HG03108 (cell line): ENCODE results near the gene BEND5.

ENCODE experiments used
- ATAC-seq: cut with Tn5 transposase; IDR thresholded peaks from one replicate; pipeline ENCODE4 v1.9.1; 2021; ENCODE audit warnings: moderate library complexity; ENCODE audit not compliant: unreplicated experiment

The BEND5 gene

GRCh38 chr1:48725341-48726046 is 51.2 kb downstream of the BEND5 start:
- no peak for ATAC-seq

DNA sequence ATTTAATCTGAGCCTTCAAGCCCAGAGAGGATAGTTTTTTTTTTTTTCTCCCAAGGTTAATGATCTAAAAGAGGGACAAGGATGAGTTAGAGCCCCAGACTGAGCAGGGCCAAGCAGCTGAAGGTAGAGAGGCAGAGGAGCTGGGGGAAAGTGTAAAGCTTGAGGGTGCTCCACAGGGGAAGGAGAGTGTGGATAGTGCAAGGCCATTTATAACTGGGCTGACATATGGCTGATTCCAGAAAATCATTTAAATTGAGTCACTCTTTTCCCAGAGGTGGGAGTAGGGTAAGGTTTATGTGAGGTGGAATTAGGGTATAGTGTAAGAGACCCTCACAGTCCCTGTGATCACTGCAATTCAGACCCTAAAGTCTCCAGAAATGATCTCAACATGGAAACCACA is 55.8 kb downstream of the BEND5 start:
- no peak for ATAC-seq

GRCh38 chr1:48718705-48719104 is 58.0 kb downstream of the BEND5 start:
- no peak for ATAC-seq

DNA sequence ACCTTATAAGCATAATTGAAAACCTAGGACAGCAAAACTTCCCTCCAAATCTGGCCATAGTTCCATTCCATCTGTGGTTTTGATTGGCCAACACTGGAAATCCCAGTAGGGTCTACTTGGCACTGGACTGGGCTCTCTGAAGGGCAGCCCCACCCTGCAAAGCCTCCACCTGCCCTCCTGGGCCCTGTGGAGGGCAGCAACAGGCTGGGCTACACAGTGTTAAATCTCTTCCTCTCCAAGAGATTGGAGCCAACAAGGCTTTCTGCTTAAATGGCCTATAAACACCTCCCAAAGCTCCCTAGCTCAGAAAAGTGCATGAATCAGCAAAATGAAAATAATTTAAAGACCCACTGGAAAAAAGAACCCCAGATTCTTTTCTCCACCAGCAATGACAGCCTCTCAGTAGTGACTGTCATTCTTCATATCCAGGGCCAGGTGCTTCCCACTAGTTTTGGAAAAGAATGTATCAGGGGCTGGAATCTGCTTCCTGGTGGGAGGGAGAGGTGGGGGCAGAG is 58.5 kb downstream of the BEND5 start:
- ATAC-seq, result no peak

- ATAC-seq, result no peak
These were observed 59.6 kb downstream of the BEND5 start for GRCh38 chr1:48717082-48717481.

DNA sequence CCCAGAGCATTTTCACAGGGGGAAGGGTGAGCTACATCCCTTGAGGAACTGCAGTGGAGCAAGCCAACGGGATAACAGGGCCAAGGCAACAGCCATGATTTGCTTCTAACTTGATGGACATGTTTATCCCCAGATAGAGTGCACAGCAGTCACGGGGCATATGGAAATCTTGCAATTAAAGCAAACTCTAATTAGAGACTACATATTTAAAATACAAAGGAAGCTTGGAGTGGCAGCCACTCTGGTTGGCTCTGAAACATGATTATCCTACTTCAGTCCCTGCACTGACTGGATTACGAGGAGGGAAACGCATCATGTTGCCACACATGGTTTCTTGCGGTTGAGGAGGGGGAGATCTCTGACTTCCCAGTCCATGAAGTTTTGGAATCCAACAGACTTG is 60.8 kb downstream of the BEND5 start:
- ATAC-seq, result no peak

DNA sequence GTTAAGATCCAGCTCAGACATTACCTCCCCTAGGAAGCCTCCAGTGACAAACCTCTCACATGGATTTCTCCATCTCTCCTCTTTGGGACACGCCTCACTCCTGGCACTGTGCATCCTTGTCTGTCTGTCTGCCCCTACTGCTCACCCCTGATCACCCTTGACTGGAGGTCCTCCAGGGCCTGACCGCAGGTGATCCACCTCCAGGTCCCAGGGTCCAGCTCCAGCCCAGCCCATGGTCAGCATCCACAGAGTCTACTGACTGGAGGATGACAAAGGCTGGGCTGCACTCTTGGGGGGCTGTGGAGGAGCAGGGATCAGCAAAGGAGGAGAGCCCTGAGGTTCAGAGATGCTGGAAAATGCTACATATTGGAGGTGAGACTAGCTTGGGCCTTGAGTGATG is 65.8 kb downstream of the BEND5 start:
- ATAC-seq, result no peak

DNA sequence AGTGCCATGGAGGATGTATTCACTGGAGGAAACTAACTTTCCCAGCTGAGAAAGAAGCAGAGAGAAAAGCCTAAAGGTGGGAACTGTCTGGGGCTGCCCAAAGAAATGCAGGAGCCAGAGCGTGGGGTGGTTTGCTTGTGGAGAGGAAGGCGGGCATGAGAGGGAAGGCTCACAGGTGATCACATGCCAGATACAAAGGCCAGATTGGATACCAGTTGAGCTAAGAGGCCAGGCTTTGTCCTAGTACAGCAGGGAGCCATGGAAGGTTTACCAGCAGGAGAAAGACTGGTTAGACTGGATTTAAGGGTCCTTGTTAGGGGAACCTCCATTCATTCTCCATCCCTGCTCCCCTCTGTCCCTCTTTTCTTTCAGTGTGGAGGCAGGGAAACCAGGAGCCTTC is 66.4 kb downstream of the BEND5 start:
- no peak for ATAC-seq

GRCh38 chr1:48704736-48705135 is 72.0 kb downstream of the BEND5 start:
- ATAC-seq, result no peak

GRCh38 chr1:48701445-48701844 is 75.2 kb downstream of the BEND5 start:
- ATAC-seq, result no peak

DNA sequence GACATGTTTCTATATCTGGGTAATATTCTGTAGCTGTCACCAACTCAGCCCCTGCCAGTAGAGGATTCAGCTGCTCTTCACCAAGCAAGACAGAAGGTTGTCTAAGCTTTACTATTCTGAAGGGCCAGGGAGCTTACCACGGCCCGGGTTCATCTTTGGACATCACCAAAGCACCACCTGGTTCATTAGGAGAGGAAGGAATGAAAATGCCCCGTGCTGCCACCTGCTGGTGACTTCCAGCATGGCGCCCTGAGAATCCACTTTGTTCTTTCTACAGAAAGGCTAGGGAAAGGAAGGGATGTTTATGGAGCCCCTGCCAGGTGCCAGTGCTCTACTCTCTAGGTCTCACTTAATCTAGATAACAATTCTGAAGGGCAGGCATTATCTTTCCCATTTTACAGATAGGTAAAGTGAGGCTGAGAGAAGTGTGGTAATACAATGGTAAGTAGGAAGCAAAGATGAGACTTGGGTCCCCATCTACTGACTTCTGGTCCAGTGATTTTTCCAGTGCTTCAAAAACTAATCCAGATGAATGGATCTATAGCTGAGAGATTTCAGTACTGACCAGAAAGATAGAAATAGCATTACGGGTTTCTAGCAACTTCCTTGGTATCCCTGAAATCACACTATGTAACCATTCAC is 79.5 kb downstream of the BEND5 start:
- ATAC-seq, result no peak

GRCh38 chr1:48695161-48695560 is 81.5 kb downstream of the BEND5 start:
- ATAC-seq, result no peak

GRCh38 chr1:48693674-48694320 is 82.9 kb downstream of the BEND5 start:
- ATAC-seq, result no peak

- ATAC-seq, result no peak
These were observed 83.5 kb downstream of the BEND5 start for GRCh38 chr1:48693180-48693579.

- no peak for ATAC-seq
These were observed 84.5 kb downstream of the BEND5 start for GRCh38 chr1:48692235-48692634.

- ATAC-seq, result no peak
These were observed 85.2 kb downstream of the BEND5 start for GRCh38 chr1:48691429-48692001.

- no peak for ATAC-seq
These were observed 88.5 kb downstream of the BEND5 start for GRCh38 chr1:48688102-48688760.

DNA sequence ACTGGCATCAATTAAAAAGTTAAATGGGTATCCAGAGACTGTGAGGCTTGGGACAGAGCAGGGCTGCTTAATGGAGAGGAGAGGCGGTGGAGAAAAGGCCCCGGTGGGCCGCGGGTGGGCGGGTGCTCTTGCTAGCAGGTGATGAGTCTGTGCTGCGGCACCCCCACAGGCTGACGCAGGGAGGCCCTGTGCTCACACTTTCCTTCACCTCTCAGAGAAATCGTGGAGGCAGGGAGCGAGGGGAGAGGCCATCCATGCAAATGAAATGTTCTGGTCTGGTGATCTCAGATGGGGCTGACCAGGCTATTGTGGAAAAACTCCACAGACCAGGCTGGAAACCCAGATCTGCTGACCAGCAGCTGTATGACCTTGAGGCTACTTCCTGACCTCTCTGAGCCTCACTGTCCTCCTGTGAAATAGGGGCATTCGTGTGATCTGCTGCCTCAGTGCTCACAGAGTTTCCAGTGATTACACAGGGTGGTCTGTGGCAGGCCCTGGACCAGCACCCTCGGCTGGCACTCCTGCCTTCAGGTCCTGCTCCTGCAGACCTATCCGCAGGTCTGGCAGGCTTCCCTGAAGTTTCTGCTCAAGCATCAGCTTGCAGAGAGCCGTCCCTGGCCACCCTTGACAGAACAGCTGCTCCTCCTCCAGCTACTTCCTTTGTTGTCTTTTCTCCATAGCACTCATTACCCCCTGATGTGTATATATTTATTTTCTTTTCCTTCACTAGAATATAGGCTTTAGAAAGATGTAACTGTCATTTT is 89.2 kb downstream of the BEND5 start:
- no peak for ATAC-seq

DNA sequence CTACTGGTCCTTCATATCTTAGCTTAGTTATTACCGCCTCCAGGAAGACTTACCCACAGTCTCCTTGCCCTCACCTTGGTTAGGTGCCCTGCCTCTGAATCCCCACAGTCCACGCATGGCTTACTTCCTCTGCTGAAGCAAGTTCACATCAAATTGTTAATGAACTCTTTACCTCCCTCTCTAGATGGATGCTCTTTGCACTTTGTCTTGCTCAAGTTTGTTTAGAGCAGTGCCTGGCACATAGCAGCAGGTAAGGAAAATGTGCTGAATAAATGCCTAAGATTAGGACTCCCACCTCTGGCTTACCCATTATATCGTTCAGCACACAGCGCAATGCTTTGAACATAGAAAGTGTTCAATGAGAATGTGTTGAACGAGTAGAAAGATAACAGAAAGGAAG is 90.5 kb downstream of the BEND5 start:
- ATAC-seq, result no peak

- ATAC-seq, result no peak
These were observed 92.3 kb downstream of the BEND5 start for GRCh38 chr1:48684381-48684780.

- no peak for ATAC-seq
These were observed 92.9 kb downstream of the BEND5 start for GRCh38 chr1:48683839-48684238.
